Endometrium (tissue), 2 donors: ENCODE data around the gene ENDOD1.
"Not testable (repeated sequence)": the region's sequence is repeated elsewhere in the genome, so short reads cannot be mapped to it uniquely, and the experiment has no call there.

Experiments
- FAIRE-seq: peaks from 2 replicates; lab custom pipeline; 2012; peaks lifted over from hg19 to GRCh38; lab: Jason Lieb, UNC
- donor health status: control.
- donor health status: control.

The ENDOD1 gene, protein sequence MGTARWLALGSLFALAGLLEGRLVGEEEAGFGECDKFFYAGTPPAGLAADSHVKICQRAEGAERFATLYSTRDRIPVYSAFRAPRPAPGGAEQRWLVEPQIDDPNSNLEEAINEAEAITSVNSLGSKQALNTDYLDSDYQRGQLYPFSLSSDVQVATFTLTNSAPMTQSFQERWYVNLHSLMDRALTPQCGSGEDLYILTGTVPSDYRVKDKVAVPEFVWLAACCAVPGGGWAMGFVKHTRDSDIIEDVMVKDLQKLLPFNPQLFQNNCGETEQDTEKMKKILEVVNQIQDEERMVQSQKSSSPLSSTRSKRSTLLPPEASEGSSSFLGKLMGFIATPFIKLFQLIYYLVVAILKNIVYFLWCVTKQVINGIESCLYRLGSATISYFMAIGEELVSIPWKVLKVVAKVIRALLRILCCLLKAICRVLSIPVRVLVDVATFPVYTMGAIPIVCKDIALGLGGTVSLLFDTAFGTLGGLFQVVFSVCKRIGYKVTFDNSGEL

DNA sequence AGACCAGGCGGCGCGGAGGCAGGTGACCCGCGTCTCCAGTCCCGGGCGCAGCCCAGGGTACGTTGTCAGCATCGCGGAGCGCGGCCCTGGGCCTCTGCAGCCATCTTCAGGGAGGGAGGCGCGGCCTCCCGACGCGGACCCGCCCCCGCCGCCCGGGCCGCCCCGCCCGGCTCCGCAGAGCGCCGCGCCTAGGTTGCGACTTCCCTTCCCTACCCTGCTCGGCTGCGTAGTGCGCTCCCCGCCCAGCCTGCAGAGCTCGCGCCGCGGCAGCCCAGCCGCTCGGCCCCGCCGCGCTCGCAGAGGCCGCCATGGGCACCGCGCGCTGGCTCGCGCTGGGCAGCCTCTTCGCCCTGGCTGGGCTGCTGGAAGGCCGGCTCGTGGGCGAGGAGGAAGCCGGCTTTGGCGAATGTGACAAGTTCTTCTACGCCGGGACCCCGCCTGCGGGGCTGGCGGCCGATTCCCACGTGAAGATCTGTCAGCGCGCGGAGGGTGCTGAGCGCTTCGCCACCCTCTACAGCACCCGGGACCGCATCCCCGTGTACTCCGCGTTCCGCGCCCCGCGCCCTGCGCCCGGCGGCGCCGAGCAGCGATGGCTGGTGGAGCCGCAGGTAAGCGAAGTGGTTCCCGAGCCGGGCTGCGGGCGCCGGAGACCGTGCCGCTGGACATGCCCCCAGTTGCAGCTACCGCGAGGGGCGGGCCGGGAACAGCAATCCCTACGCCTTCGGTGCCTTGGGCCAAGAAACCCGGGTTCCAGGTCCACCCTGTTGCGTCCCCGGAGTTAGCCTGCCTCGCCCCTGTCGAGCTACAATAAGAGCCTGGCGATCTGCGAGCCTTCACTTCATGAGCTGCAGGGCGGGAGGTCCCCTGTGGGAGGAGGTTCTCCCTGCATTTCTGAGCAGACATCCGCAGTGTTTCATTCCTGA lies at the start of gene ENDOD1:
Gene ENDOD1 (plus strand): TSS at position 227 of the 923 bp plus-strand sequence. CDS start 82 bp downstream, at position 309.
- FAIRE-seq, result no peak

DNA sequence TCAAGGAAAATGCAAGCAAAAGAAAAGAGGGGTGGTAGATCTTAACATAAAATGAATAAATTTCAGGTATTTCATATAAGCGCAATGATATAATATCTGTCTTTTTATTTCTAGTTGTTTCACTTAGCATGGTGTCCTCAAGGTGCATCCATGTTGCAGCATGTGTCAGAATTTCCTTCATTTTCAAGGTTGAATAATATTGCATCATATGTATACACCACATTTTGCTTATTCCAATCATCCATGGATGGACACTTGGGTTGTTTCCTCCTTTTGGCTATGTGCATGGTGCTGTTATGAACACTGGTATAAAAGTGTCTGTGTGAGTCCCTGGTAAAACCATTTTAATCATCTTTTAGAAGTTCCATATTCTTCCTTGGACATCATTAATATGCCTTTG lies 47.4 kb upstream of the ENDOD1 start:
- FAIRE-seq, result no peak

DNA sequence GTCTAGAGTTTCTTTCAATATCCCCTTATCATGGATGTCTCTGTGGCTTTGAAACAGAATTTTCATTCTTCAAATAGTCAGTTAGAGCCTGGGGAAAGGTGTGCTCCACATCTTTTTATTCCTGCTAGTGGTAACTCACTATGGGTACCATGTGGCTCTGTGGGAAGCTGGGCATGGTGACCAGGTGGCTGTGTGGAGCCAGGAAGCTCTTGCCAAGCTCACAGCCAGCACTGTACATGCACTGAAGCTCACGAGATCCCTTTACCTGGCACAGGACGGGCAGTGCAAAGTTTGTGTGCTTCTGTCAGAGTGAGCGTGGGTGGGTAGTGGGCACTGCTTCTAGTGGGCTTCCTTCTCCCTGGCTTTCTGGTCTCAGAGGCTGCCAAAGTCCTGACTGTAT lies 46.7 kb upstream of the ENDOD1 start:
- FAIRE-seq, result no peak

DNA sequence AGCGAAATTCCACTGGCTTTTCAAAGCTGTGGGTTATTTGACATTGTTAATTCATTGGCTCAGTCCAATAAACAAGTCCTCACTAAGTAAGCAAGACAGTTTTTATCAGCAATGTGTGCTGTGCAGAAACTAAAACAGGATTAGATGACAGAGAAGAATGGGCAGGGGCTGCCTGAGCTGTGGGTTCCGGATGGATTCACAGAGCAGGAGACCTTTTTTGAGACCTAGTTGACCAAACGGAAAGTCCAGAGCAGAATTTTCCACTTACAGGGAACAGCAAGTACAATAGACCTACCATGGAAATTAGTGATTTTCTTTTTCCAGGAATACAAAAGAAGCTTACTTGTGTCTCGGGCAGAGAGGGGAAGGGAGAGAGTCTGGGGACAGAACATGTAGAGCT lies 45.6 kb upstream of the ENDOD1 start:
- FAIRE-seq, result no peak

DNA sequence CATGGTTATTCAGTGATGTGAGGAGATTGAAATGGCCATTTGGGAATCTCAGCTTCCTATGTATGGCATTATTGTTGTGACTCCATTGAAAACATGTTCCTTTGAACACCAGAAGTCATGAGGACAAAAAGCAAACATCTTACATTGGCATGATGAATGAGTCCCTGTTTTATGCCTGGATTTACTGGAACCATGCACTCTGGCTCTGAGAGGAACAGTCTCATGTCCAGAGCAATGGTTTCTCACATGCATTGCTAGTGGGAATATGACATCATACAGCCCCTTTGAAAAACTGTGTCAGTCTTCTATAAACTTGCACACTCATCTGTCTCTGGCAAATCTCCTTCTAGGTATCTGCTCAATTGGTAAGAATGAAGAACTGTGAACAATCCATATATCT lies 43.8 kb upstream of the ENDOD1 start:
- FAIRE-seq, result no peak

DNA sequence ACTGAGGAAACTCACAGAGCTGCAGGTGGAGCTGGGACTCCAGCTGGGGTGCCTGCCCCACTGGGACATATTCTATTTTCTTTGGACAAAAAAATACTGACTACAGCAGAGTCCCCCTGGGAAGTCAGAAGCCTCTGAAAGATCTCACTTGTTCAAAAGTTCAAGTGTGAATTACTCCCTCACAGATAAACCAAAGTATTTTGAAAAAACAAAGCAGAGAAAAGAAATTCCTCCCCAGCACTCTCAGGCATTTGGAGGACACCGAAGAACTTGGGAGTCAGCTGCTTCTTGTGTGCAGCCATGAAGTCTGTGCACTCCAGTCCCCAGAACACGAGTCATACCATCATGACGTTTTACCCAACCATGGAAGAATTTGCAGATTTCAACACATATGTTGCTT lies 40.5 kb upstream of the ENDOD1 start, which contains the start of gene KDM4F:
Gene KDM4F (plus strand): TSS at position 301 of the 400 bp plus-strand sequence.
- not testable (repeated sequence) for FAIRE-seq

DNA sequence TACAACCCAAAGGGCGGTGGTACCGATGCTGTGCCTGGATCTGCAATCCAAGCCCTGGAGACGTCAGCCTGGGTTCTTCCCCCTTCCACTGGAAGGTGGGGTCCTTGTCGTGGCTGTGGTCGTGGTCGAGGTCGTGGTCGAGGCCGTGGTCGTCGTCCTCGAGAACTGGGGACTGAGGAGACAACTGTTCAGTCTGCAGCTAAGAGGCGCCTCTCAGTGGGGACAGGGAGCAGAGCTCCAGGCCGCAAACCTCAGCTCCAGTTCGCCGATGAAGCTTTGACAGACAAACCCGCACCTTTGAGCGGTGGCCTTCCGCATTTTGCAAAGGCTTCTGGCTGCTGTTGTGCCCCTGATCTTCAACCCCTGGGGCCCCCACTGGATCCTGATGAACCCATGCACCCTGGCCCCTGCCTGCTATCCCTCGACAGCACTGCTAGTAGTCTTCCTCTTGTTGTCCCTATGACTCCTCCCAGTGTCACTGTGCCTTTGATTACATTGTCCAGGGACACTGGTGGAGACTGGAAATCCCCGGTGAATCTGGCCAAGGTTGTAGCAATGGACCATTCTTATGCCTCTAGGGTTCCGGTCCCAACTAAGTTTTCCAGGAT lies 38.9 kb upstream of the ENDOD1 start:
- FAIRE-seq, result no peak

DNA sequence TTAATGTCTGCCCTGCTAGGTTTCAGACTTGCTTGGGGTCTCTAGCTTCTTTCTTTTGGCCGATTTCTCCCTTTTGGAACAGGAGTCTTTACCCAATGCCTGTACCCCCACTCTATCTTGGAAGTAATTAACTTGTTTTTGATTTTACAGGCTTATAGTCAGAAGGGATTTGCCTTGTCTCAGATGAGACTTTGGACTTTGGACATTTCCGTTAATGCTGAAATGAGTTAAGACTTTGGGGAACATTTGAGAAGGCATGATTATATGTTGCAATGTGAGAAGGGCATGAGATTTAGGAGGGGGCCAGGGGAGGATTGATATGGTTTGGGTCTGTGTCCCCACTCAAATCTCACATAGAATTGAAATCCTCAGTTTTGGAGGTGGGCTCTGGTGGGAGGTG lies 35.3 kb upstream of the ENDOD1 start:
- no peak for FAIRE-seq

DNA sequence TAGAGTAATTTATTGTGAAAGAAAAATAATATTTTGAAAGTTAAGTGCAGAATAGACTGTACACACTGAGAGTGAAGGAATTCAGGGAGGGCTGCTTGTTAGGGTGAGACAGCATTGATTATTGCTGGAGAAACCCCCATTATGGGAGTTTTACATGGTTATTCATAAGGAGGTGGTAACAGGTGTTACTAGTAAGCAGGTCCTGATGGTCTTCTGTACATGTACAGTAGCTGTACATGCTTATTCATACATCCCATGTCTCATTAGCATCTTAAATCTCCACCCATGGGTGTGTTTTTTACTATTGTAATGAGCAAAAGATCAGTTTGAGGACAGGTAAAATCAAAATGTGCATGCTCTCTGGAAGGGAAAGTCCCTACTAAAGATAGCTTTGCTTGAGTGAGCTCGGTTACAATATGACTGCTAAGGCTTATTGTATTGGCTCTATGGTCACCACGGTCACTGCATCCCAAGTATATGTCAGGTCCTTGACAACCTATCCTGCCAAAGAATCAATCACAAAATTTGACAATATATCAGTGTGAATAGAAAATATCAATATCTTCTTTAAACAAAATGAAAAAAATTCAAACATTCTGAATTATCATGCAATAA lies 34.3 kb upstream of the ENDOD1 start:
- FAIRE-seq, result no peak

DNA sequence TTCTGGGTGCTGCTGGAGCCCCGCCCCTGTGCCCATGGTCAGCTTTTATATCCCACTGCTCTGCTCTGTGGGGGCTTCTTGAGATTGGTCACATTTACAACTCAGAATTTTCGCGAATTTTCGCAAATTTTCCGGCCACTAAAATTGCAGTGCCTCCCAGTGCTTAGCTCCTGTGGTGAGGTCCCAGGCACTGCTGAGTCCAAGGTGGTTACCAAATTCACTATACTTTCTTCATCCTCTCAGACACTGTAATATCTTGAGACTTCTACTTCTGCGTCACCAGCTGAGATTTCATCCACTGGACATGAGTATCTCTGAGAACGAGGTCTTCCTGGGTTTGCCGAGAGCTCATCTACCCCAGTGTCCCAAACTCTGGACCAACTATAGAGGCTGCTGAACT lies 31.7 kb upstream of the ENDOD1 start:
- no peak for FAIRE-seq

DNA sequence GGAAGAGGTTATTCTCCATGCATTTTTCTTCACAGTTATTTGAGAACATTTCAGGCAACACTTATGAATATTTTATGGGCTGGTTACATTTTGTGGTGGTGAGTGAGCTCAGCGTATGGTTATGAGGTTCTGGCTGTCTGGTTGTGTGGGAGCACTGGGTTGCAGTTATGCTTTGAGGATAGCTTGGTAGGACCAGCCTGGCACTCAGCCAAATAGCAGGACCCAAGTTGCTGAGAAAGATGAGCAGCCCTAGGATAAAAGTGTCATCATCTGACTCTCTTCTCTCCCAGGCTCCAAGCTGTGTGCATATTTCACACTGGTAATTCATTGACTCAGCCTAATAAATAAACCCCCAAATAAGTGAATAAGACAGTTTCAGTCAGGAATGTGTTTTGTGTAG lies 31.0 kb upstream of the ENDOD1 start:
- FAIRE-seq, result no peak

DNA sequence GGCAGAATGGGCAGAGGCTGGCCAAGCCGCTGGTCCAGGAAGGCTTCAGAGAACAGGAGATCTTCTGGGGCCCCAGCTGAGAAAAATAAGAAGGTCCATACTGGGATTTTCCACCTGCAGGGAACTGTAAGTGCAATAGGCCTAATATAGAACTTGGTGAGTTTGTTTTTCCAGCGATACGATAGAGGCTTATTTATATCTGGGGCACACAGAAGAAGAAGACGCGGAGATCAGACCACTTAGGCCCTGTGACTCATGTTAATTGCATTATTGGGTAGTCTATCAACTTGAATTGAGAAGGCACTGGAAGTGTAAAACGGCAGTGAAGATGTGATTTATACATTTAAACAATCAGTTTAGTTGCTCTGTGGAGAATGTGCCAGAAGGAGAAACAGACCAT lies 30.6 kb upstream of the ENDOD1 start:
- FAIRE-seq, result no peak

DNA sequence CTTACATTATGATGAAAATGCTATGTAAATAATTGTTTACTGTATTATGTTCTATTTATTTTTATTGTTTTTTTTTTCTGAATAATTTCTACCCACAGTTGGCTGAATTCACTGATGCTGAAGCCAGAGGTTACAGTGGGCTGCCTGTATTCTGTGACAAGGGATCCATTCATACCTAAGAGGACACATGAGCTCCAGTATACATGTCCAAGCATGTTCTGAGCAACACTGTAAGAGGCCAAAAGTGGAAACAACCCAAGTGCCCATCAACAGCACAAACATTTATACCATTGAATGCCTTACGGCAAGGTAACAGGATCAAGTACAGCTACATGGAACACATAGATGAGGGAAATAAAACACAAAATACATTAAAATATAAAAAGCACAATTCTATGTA lies 24.3 kb upstream of the ENDOD1 start:
- no peak for FAIRE-seq

DNA sequence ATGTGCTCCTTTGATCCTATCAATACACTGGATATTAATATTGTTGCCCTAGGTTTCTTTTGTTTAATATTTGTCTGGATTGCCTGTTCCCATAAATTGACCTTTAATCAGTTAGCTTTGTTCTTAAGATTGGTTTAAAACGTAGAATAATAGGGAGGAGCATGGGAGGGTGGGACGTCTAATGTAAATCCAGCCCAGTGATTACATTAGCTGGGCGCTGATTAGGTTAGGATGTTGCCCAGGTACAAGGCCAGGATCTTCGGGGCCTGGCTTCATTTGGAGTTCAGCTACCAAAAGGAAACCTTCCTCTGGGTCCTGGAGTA lies 23.0 kb upstream of the ENDOD1 start, which contains the start of gene SRSF8:
Gene SRSF8 (plus strand): TSS at position 204 of the 323 bp plus-strand sequence. CDS start 308 bp downstream, outside the sequence.
- FAIRE-seq, result no peak

DNA sequence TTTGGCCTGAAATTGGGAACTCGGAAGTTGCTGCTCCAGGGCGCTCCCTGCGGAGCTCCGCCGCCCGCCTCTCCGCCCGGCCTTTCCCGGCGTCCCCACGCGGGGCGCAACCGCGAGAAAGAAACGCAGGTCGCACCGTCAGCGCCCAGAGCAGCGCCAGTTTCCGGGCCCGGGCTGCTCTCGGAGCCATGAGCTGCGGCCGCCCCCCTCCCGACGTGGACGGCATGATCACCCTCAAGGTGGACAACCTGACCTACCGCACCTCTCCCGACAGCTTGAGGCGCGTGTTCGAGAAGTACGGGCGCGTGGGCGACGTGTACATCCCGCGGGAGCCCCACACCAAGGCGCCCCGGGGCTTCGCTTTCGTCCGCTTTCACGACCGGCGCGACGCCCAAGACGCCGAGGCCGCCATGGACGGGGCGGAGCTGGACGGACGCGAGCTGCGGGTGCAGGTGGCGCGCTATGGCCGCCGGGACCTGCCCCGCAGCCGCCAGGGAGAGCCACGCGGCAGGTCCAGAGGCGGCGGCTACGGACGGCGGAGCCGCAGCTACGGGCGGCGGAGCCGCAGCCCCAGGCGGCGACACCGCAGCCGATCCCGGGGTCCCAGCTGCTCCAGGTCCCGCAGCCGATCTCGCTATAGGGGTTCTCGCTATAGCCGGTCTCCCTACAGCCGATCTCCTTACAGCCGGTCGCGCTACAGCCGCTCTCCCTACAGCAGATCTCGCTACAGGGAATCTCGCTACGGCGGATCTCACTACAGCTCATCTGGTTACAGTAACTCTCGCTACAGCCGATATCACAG lies 22.4 kb upstream of the ENDOD1 start:
- no peak for FAIRE-seq

DNA sequence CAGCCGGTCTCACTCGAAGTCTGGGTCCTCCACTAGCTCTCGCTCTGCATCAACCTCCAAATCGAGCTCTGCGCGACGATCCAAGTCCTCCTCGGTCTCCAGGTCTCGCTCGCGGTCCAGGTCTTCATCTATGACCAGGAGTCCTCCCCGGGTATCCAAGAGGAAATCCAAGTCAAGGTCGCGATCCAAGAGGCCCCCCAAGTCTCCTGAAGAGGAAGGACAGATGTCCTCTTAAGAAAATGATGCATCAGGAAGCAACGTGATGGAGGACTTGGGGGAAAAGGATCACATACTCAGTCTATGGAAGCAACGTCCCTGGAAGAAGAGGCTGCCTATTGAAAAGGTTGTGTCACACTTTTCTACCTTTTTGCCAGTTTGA lies 21.8 kb upstream of the ENDOD1 start:
- FAIRE-seq, result no peak

DNA sequence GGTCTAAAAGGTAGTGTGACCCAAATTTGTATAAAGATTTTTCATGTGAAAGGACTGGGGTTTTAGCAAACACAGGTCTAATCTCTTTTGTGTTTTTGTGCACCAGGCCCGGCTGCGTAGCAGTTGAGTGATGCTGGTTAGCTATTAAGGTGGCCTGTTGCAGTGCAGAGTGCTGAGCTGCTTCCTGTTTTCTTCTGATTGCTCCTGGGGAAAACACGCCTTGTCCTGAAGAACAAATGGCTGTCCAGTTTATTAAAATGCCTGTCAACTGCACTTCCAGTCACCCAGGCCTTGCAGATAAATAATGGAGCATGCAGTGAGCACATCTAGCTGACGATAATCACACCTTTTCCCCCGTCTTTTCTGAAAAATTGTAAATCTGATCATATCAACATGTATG lies 21.1 kb upstream of the ENDOD1 start:
- peak; percentile 85 for FAIRE-seq

DNA sequence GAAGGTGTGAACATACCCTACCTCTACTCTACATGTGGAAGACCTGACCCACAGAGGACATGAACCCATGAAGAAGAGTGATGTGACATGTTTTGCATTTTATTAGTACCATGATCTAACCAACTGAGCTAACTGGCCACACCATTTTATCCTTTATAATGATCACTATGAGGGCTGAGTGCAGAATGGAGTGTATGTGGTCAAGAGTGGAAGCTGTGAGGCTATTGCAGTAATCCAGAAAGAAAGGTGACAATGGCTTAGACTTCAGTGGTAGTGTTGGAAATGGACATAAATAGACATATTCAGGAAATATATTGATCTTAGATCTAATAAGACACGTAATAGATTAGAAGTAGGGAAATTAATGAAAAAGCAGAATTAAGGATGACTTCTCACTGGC lies 19.2 kb upstream of the ENDOD1 start:
- no peak for FAIRE-seq

DNA sequence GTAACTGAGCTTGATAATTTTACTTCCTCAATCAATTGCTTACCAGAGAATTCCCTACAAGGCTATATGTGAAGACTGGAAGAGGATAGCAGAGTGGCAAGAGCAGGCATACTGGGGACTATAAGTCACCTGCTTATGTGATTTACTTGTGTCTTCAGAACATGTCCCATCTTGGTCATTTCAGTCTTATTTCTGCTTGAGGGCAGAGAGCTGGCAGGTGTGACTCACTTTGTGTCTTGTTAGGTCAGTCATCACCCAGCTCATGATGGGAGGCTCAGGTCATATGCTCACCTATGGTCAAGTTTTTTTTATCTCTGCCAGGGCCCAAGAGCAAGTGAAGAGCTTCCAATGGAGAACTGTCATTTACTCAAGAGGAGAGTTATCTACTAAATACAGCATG lies 16.7 kb upstream of the ENDOD1 start:
- no peak for FAIRE-seq

DNA sequence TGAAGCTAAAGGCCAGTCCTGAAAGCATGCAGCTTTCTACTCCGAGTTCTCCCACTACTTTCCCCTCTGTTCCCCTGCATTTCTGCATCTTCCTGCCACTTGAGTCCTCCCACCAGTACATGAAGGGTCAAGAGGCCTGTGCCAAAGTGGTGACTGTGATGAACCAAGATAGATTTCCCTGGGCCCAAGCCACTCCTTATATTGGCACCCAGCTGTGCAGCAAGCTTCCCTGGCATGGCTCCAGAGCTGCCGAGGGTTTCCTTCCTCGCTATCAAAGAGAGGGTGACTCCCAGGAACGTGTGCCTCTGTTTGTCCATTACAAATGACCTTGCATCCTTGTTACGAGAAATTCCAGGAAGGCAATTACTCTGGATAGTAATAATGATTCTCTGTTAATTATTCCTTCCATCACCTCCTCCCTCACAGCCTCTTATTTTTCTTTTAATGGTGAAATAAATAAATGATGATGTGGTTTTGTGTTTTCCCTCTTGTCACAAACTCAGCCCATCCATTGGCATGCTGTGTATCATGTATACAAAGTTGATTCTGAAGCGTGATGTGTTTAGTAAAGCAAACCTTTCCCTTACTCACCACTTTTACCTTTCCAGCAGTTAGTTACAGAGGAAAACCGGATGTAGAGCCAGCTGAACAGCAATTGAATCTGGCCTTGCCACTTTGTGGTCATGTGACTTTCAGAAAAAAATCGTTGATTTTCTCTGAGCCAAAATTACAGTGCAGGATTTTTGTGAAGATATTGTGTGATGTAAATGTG lies 14.7 kb upstream of the ENDOD1 start:
- no peak for FAIRE-seq

DNA sequence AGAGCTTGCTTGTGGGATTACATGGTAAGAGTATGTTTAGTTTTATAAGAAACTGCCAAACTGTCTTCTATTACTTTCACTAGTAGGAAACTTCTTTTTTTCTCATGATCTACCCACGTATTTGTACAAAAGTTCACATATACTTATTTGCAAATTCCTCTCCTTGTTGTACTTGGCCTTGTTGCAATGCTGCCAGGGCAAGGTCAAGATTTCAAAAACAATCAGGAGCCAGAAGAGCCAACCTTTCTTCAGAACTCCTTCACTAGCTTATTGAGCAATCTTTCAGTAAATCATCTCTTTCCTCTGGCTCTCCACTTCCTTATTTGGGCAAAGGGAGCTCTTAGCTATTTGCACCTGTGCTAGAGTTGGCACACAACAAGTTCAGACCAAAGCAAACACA lies 13.2 kb upstream of the ENDOD1 start:
- no peak for FAIRE-seq
